ENCODE results near the gene CDYL2. TPM values are rescaled to one million over a fixed set of nuclear protein-coding genes. Genes with fewer than 3 reads are reported as not detected.

CDYL2 gene
- total RNA-seq, 2 experiments from 2014 or later = 0.98 to 2.5 TPM

DNA sequence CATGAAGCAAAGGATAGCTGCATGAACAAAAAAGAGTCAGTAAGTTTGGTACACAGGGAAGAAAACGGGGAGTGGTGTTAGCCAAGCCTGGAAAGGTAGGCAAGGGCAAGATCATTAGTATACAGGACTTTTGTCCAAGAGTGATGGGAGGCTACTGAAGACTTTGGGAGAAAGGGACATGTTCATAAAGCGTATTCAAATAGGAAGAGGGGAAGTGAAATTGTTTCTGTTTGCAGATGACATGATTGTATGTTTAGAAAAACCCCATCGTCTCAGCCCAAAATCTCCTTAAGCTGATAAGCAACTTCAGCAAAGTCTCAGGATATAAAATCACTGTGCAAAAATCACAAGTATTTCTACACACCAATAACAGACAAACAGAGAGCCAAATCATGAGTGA is 19.4 kb downstream of the CDYL2 start:
- Histone ChIP-seq H3K4me2 (ENCODE audit: low read length) (no peak overlapping the region), H4K20me1 (ENCODE audit: insufficient read depth, low read length) (no peaks in the 10 kb centered on the region), H2AFZ (ENCODE audit: low read length) (no peak overlapping the region), H3K4me1 (ENCODE audit: insufficient read depth, low read length, poor library complexity, severe bottlenecking) (no peaks in the 10 kb centered on the region), H3K79me2 (ENCODE audit: insufficient read depth, low read depth, low read length) (no peaks in the 10 kb centered on the region), H3K9me3 (ENCODE audit: low read length) (no peaks in the 10 kb centered on the region), H3K36me3 (ENCODE audit: insufficient read depth, low read length) (no peaks in the 10 kb centered on the region), H3K27ac (ENCODE audit: low read depth, low read length, poor library complexity, severe bottlenecking) (no peak overlapping the region), H3K4me3 (ENCODE audit: low read depth, low read length, poor library complexity, severe bottlenecking) (no peak overlapping the region), H3K9me2 (ENCODE audit: insufficient read depth, low read length) (no peaks in the 10 kb centered on the region)
- CTCF ChIA-PET (ENCODE audit: unreplicated experiment) = no interaction called here
- DNase-seq (ENCODE audit: low spot score) = no peak
- BruUV-seq (replicated peaks) = no TSS peak
- POLR2A ChIA-PET = no interaction called here
- TF ChIP-seq, protein P1, sequence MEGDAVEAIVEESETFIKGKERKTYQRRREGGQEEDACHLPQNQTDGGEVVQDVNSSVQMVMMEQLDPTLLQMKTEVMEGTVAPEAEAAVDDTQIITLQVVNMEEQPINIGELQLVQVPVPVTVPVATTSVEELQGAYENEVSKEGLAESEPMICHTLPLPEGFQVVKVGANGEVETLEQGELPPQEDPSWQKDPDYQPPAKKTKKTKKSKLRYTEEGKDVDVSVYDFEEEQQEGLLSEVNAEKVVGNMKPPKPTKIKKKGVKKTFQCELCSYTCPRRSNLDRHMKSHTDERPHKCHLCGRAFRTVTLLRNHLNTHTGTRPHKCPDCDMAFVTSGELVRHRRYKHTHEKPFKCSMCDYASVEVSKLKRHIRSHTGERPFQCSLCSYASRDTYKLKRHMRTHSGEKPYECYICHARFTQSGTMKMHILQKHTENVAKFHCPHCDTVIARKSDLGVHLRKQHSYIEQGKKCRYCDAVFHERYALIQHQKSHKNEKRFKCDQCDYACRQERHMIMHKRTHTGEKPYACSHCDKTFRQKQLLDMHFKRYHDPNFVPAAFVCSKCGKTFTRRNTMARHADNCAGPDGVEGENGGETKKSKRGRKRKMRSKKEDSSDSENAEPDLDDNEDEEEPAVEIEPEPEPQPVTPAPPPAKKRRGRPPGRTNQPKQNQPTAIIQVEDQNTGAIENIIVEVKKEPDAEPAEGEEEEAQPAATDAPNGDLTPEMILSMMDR (conservative IDR thresholded peaks at IDR 0.05; ENCODE audit: low read length) = no peak
- no peak for TF ChIP-seq EZH2phosphoT487 (IDR thresholded peaks at IDR 0.05; ENCODE audit: borderline replicate concordance, low read depth, low read length)
- intact Hi-C loops (cut with micrococcal nuclease; ENCODE audit: unreplicated experiment) = no loop called here

DNA sequence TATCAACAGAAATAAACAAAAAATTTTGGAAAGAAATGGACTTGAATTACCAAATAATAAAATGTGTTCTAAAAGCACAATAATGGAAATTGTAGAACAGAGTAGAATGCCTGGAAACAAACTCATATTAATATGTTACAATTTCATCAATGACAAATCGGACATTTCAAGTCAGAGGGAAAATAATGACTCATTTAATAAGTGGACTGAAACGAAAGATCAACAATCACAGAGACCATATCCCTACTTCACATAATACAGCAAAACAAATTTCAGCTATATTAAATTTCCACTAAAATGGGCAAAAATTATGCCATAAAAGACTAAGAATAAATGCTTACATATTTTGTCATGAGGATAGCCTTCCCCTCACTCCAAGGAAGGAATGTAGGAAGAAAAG is 25.7 kb downstream of the CDYL2 start:
- TF ChIP-seq, protein P1 (conservative IDR thresholded peaks at IDR 0.05; ENCODE audit: low read length) = no peak
- no peak for TF ChIP-seq EZH2phosphoT487 (IDR thresholded peaks at IDR 0.05; ENCODE audit: borderline replicate concordance, low read depth, low read length)
- no peaks in the 10 kb centered on the region for H3K9me3 ChIP-seq (ENCODE audit: low read length)

DNA sequence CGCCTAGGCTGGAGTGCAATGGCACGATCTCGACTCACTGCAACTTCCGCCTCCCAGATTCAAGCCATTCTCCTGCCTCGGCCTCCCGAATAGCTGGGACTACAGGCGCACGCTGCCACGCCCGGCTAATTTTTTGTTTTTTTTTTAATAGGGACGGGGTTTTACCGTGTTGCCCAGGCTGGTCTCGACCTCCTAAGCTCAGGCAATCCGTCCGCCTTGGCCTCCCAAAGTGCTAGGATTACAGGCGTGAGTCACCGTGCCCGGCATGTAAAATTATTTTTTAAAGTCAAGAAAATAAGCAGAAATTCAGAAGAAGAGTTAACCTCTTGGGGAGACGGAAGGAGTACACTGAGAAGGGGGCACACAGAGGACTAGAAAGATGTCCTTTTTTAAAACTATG is 27.5 kb downstream of the CDYL2 start:
- intact Hi-C loops (cut with micrococcal nuclease; ENCODE audit: unreplicated experiment) = no loop called here
- no peak overlapping the region for H3K4me2 ChIP-seq (ENCODE audit: low read length)
- TF ChIP-seq, protein P1 (conservative IDR thresholded peaks at IDR 0.05; ENCODE audit: low read length) = no peak
- no peak for TF ChIP-seq EZH2phosphoT487 (IDR thresholded peaks at IDR 0.05; ENCODE audit: borderline replicate concordance, low read depth, low read length)
- no peak overlapping the region for H3K27ac ChIP-seq (ENCODE audit: low read depth, low read length, poor library complexity, severe bottlenecking)
- H3K79me2 ChIP-seq (ENCODE audit: insufficient read depth, low read depth, low read length) = no peaks in the 10 kb centered on the region
- H4K20me1 ChIP-seq (ENCODE audit: insufficient read depth, low read length) = no peaks in the 10 kb centered on the region
- no TSS peak for BruUV-seq (replicated peaks)
- no peaks in the 10 kb centered on the region for H3K9me2 ChIP-seq (ENCODE audit: insufficient read depth, low read length)
- ChIA-PET CTCF (ENCODE audit: unreplicated experiment) (no interaction called here), POLR2A (no interaction called here)
- H3K36me3 ChIP-seq (ENCODE audit: insufficient read depth, low read length) = no peaks in the 10 kb centered on the region
- no peaks in the 10 kb centered on the region for H3K4me1 ChIP-seq (ENCODE audit: insufficient read depth, low read length, poor library complexity, severe bottlenecking)
- DNase-seq (ENCODE audit: low spot score) = no peak
- no peak overlapping the region for H3K4me3 ChIP-seq (ENCODE audit: low read depth, low read length, poor library complexity, severe bottlenecking)
- H2AFZ ChIP-seq (ENCODE audit: low read length) = no peak overlapping the region
- H3K9me3 ChIP-seq (ENCODE audit: low read length) = no peaks in the 10 kb centered on the region

More for the DNA sequence above, 25.7 kb downstream of the CDYL2 start:
- Histone ChIP-seq H3K27ac (ENCODE audit: low read depth, low read length, poor library complexity, severe bottlenecking) (no peak overlapping the region), H3K4me1 (ENCODE audit: insufficient read depth, low read length, poor library complexity, severe bottlenecking) (no peaks in the 10 kb centered on the region), H4K20me1 (ENCODE audit: insufficient read depth, low read length) (no peaks in the 10 kb centered on the region), H3K79me2 (ENCODE audit: insufficient read depth, low read depth, low read length) (no peaks in the 10 kb centered on the region), H3K9me2 (ENCODE audit: insufficient read depth, low read length) (no peaks in the 10 kb centered on the region), H2AFZ (ENCODE audit: low read length) (no peak overlapping the region), H3K36me3 (ENCODE audit: insufficient read depth, low read length) (no peaks in the 10 kb centered on the region), H3K4me3 (ENCODE audit: low read depth, low read length, poor library complexity, severe bottlenecking) (no peak overlapping the region), H3K4me2 (ENCODE audit: low read length) (no peak overlapping the region)
- ChIA-PET POLR2A (interaction anchor here (1.2 kb wide), 1 partner anchor 22 kb away, joined by 3 read pairs; no protein-coding TSS in a partner anchor), CTCF (ENCODE audit: unreplicated experiment) (no interaction called here)
- BruUV-seq (replicated peaks) = no TSS peak
- no peak for DNase-seq (ENCODE audit: low spot score)
- intact Hi-C loops (cut with micrococcal nuclease; ENCODE audit: unreplicated experiment) = no loop called here
